HG03060 (cell line): ENCODE data around the gene CHDH.

ENCODE experiments used
- ATAC-seq: cut with Tn5 transposase; IDR thresholded peaks from one replicate; pipeline ENCODE4 v1.9.1; 2021; ENCODE audit warnings: low read depth, moderate number of reproducible peaks; ENCODE audit not compliant: unreplicated experiment

CHDH gene

GRCh38 chr3:53794597-53794996 lies 51.6 kb downstream of the CHDH start:
- no peak for ATAC-seq

DNA sequence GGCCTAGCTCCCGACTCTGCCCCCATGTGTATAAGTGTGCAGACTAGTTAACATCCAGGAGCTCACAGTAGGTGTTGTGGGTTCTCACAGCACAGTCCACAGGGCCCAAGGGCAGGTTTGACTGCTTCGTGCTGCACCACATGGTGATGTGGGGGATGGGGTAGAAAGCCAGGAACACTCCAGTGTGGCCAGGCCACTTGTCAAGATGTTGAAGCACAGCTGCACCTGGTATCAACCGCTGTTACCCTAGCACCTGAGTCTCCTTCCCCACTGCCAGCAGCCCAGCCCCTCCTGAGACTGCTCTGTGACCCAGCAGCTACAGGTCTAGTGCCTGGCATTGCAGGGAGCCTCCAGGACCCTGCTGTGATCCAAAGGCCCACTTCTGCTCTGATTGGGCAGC lies 53.4 kb downstream of the CHDH start:
- ATAC-seq, result no peak

DNA sequence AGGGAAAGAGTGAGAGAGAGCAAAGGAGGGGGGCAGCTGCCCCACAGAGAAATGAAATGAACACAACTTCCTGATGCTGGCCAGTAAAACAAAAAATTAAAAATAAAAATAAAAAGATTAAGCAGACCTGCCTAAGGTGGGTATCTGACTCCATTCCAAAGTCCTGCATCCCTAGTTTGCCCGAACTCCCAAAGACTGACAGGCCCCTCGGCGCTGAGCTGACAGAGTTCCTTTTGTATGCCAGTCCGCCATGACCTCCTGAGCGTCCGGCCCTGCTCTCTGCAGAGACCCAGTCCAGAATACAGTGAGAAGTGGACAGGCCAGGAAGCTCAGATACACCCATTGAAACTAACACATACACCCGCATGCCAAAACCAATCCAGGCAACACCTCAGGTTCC lies 54.9 kb downstream of the CHDH start:
- no peak for ATAC-seq

DNA sequence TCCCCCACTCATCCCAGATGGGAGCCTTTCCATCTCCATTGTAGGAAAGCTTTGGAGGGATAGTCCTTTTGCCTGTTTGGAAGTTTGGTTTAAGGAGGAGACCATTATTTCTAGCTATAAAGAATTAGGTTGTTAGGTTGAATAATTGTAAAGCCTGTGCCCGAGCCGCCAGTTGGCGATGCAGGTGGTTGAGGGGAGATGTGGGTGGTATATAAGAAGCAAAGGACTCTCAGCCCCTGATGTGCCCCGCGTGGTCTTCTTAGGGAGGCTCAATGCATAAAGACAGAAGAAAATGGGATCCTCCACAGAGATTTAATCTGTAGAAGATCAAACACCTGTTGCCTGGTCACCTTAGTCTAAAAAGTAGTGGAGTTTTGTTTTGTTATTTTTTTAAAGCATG lies 55.7 kb downstream of the CHDH start:
- no peak for ATAC-seq

GRCh38 chr3:53789459-53789858 lies 56.8 kb downstream of the CHDH start:
- ATAC-seq, result no peak

DNA sequence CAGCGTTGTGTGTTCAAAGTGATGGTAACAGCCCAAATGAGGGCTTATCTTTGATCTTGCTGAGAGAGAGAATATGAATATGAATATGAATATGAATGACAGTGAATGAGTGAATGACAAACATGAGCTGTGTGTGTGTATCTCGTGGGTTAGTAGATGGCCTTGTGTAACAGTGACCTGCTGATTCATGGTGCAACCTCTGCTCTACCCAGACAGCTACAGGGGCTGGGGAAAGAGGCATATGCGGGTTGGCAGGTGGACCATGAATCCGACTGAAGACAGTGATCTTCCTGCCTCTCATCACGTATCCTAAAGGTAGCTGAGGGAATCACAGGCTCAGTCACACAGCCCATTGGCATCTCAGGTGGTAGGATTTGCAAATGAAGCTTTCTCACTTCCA lies 58.2 kb downstream of the CHDH start:
- no peak for ATAC-seq

GRCh38 chr3:53787016-53787415 lies 59.2 kb downstream of the CHDH start:
- no peak for ATAC-seq

- ATAC-seq, result no peak
Measured at GRCh38 chr3:53780806-53781205, 65.4 kb downstream of the CHDH start.

DNA sequence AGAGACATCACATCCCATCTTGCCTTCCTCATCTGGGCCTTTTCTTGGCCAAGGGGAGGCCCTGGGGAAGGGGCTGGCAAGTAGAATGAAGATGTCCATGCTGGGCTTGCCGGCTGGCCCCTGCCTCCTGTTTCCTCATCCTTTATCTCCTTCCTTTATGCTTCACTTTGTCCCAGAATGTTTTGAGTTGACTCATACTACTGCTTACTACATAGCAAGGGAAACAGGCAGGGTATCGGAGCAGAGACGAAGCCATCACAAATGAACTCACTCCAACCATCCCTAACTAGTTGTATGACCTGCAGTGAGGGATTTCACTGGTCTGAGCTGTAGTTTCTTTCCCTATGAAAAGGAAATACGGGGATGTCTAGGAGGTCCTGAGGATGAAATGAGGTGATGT lies 66.0 kb downstream of the CHDH start:
- no peak for ATAC-seq

DNA sequence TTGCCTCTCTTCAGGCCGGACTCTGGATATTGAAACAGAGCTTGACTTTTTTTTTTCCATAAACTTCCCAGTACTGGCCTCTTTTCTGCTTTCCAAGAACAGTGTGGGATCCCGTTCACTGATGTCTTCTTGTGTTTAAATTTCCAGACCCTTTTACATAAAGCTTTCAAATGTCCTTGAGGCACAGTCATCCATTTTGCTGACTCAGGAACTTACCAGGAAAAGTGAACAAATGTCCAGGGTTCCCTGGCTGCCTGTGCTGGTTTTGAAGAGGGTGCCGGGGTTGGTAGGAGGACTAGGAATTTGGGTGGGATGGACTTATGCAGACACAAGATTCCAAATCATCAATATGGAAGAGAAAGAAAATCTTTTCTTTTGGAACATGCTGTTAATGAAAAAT lies 68.1 kb downstream of the CHDH start:
- no peak for ATAC-seq

GRCh38 chr3:53777468-53777867 lies 68.8 kb downstream of the CHDH start:
- ATAC-seq, result no peak

- ATAC-seq, result no peak
Measured at GRCh38 chr3:53776494-53777101, 69.6 kb downstream of the CHDH start.

DNA sequence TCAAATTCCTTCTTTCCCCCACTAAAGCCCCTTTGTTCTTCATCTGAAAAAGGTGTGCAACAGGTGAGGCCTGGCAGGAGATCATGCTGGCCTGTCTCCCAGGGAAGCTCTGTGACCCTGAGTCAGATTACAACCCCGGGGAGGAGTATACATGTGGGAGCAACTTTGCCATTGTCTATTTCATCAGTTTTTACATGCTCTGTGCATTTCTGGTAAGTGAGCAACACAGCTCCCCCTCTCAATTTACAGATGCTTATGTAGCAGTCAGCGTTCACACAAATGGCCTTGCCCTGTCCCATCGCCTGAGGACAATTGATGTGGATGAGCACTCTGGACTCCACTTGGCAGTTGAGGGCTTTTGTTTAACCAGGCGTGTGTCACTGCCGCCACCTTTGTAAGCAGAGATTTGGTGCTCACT lies 70.4 kb downstream of the CHDH start:
- ATAC-seq, result no peak

- no peak for ATAC-seq
Measured at GRCh38 chr3:53775018-53775417, 71.2 kb downstream of the CHDH start.

DNA sequence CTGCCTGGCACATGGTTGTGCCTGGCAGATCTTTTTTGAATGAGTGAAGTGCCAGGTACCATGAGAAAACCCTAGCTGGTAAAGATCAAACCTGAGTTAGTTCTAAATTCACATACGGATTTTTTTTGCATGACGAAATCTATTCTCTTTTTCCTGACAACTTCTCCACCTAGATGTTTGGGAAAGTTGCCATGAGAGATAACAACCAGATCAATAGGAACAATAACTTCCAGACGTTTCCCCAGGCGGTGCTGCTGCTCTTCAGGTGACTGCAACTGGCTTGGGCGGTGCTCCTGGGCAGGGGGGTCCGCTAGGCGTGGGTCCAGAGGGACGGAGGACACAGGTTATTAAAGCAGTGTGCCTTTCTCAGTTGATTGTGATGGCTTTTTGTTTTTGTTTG lies 71.8 kb downstream of the CHDH start:
- ATAC-seq, result no peak

DNA sequence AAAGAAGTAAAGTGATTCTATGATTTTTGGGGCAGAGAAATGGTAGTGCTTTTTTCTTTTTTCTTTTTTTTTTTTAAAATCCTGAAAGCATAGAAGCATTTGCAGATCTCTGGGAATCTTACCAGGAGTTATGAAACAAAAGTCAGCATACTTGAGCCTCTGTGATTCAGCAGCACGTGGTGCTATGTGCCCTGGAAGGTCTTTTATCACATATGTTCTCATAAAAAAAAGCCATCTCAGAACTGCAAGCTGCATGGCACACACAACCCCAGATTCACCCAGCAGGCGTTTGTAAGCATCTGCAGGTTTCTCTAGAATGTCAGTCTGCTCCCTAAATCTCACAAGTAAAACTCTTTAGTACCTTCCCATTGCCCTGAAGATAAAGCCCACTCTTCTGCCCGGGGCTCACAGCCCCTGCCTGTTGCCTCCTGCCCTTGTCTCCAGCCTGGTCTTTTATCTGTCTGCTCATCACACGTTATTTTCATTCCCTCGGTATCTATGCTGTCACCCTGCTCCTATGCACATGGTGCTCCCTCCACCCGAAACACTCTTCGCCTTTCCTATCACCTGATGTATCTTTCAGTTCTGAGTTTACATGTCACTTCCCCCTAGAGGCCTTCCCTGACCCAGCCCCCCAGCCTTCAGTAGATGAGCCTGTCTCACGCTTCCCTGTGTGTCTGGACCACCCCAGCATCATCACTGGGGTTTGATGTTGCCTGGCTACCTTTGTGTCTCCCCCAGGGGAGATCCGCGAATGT lies 72.4 kb downstream of the CHDH start:
- ATAC-seq, result peak; percentile 69

DNA sequence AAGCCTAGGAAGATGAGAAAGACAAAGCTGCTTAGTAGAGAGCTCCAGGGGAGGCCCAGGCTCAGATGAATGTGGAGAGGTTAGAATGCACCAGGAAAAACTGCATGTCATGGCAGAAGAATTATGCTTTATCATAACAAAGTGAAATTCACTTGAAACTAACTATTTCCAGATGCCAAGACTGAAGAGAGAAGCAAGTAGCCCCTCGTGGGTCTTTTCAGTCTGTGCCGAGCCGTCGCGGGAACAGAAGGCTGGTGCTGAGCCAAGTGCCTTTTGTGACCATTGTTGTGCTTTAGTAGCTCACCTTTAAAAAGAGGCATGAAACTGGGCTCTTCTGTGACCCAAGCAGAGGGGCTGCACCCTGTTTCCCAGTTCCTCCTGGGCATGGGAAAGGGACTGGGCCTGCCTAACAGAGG lies 73.2 kb downstream of the CHDH start:
- ATAC-seq, result no peak

DNA sequence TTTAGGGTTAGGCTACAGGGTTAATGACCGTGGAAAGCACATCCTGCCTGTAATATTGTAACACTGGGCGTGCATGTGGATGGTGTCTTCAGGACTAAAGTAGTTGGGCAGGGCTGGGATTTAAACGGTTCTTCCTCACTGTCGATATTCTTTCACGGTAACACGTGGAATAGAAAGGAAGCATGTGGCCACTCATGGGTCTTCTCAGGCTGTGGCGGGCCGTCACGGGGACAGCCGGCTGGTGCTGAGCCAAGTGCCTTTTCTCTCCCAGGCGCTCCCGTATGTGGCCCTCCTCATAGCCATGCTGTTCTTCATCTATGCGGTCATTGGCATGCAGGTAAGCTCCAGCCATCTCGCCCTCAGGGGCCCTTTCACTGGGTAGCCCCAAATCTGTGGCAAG lies 73.7 kb downstream of the CHDH start:
- ATAC-seq, result no peak

DNA sequence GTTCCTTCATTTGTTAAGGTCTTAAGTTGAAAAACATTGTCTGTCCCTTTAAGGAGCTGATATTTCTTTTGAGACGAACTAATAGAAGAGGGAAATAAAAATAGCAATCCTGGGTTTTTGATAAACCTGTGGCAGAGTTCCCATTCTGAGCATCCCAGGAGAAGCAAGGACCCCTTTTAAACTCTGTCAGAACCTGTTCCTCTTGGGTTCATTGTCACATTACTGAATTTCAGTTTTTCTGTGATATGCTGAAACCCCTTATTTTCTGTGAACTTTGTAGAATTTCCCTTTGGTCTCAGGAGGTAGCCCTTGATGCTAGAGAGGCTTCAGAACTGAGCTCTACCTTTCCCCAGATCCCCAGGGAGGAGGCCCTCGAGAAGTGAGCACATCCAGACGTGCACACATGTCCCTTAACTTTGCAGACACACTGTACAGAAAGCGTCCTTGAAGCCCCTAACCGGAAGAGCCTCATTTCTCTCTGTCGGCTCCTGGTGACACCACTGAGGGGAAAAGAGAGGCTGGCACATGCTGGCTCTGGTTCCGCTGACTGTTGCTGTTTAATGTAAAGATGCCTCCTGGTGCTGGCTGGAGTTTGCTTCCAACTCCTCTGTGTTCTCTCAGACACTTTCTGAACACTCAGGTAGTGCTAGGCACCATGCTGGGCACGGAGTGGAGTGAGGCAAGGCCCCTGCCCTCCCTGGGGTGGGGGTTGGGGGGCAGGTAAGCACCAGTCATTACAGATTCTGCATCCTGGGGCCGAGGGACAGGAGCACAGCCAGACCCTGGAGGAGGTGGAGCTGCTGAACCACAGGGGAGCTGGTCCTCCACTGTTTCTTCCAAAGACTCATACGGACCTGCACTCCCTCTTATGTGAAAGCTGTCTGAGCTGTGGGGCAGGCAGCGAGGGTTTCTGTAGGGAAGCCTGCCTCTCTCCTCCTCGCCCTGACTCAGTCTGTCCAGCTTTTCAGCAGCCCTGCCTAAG lies 77.5 kb downstream of the CHDH start:
- no peak for ATAC-seq

DNA sequence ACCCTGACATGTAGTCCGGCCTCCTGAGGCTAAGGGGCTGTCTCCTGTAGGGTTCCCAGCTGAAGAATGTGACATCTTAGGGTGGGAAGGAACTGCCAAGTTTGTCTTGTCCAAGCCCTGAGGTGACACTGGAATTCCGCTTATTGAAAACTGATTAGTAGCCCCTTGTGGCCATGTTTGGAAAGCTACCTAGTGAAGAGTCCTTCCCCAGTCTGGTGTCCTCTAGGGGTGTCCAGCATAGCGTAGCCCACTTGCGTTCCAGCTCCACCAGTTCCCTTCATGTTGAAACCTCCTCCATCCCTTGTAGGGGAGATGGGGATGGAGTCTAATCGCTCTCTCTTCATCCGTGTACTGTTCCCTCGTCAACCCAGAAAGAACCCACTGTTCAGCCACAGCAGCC lies 79.5 kb downstream of the CHDH start:
- no peak for ATAC-seq

- ATAC-seq, result no peak
Measured at GRCh38 chr3:53765753-53766152, 80.5 kb downstream of the CHDH start.
